GM12864 (cell line): ENCODE results near the gene PCBP1.
"Not testable (repeated sequence)": the region's sequence is repeated elsewhere in the genome, so short reads cannot be mapped to it uniquely, and the experiment has no call there.

Experiments used
- DNase-seq: peaks from one replicate; pipeline ENCODE4 v3.0.0-alpha.2; 2011; ENCODE audit warnings: low read depth
- H3K4me3 ChIP-seq: 2 replicates; pipeline ENCODE4 v1.5.1; 2011; ENCODE audit warnings: mild to moderate bottlenecking, low read depth, low read length, control low read depth
- TF ChIP-seq, protein P1 (sequence below): IDR thresholded peaks from 2 replicates; pipeline ENCODE4 v1.5.1; 2011; ENCODE audit warnings: low read depth, mild to moderate bottlenecking, moderate library complexity, low read length, control low read depth, inconsistent platforms; ENCODE audit errors: missing control alignments

Gene PCBP1

DNA sequence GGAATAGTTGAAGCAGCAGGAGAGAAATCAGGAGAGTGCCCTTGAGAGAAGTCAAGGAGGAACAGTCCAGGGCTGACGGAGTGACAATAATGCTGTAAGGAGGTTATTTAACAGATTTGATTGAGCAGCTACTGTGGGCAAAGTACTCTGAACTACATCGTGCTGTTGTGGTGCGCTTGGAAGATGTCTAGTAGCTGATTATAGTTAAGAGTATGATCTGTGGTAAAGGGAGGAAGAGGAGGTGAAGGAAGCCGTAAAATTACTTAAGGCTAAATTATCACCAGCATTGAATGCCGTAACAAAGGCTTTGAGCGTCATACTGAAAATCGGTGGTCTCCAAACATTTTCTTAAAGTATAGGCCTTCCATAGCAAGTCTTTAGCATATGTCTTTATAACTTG is 4.5 kb downstream of the PCBP1 start:
- TF ChIP-seq, protein P1, sequence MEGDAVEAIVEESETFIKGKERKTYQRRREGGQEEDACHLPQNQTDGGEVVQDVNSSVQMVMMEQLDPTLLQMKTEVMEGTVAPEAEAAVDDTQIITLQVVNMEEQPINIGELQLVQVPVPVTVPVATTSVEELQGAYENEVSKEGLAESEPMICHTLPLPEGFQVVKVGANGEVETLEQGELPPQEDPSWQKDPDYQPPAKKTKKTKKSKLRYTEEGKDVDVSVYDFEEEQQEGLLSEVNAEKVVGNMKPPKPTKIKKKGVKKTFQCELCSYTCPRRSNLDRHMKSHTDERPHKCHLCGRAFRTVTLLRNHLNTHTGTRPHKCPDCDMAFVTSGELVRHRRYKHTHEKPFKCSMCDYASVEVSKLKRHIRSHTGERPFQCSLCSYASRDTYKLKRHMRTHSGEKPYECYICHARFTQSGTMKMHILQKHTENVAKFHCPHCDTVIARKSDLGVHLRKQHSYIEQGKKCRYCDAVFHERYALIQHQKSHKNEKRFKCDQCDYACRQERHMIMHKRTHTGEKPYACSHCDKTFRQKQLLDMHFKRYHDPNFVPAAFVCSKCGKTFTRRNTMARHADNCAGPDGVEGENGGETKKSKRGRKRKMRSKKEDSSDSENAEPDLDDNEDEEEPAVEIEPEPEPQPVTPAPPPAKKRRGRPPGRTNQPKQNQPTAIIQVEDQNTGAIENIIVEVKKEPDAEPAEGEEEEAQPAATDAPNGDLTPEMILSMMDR = no peak
- no peak for DNase-seq
- H3K4me3 ChIP-seq = no peak overlapping the region

DNA sequence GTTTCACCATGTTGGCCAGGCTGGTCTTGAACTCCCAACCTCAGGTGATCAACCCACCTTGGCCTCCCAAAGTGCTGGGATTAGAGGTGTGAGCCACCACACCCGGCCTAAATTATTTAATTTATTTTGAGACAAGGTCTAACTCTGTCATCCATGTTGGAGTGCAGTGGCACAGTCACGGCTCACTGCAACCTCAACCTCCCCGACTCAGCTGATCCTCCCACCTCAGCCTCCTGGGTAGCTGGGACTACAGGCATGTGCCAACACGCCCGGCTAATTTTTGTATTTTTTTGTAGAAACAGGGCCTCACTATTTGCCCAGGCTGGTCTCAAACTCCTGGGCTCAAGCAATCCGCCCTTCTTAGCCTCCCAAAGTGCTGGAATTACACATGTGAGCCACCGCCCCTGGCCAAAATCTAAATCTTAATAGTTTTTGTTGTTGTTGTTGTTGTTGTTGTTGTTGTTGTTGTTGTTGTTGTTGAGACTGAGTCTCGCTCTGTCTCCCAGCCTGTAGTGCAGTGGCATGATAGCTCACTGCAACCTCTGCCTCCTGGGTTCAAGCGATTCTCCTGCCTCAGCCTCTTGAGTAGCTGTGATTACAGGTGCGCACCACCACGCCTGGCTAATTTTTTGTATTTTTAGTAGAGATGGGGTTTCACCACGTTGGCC is 5.4 kb downstream of the PCBP1 start:
- DNase-seq, H3K4me3 ChIP-seq: not testable (repeated sequence)

DNA sequence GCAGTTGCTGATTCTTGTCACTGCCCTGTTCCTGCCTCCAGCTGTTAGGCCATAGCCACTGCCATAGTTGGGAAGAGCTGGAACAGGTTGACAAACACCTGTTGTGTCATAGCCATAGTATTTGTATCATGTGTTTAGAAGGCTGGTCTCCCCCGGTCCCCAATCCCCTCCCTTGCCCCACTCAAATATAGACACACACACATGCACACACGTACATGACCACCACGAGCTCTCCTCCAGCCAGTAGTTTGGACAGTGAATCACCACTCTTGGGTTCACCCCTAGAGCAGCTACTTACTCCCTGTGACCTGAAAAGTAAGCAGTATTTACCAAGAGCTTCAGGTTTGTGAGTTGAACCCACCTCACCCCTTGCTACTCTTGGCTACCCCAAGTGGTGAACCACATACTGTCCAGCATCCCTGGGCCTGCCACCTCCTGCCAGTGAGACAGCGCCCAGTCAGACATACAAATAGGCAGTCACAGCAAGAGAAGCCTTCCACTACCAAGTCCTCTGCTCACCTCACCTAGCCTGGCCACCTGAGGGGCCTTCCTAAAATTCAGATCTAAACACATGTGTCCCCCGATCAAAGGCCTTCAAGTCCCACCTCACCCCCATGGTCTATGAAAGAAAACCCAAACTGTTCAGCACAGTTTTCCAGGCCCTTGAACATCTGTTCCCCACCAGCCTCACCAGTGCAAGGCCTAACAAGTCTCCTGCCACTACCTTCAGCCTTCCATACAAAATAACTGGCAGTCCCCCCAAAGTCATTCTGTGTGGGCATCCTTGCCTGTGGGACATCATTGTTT is 7.1 kb downstream of the PCBP1 start:
- no peak for DNase-seq
- TF ChIP-seq, protein P1 = peak; percentile 24
- H3K4me3 ChIP-seq = peak overlapping the region; percentile 24

DNA sequence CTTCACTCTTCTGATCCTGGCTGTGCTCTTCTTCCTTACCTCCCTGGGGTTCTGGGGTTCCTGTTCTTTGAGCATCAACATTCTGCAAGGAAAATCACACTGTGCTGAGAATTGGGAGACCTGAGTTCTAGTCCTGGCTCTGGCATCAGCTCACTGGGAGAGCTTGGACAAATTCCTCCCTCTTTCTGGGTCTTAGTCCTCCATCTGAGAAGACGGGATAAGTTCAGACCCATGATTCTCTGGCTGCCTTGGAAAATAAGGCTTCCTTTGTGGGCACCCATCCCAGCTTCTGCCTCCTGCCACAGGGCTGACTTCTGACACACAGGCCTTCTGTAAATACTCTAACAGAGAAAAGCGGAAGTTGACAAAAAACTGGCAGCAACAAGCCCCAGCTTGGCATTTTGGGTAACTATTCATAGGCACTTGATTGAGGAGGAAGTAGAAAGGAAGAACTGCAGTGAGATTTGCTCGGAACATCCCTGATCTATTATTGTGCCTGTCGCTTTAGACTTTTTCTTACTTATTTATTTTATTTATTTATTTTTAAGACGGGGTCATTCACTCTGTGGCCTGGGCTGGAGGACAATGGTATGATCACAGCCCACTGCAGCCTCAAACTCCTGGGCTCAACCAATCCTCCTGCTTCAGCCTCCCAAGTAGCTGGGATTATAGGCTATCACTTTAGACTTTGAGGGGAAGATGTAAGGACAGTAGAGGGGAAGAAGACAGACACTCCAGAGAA is 7.9 kb downstream of the PCBP1 start:
- TF ChIP-seq, protein P1 = no peak
- DNase-seq = peak; percentile 83
- H3K4me3 ChIP-seq = peak overlapping the region; percentile 24

DNA sequence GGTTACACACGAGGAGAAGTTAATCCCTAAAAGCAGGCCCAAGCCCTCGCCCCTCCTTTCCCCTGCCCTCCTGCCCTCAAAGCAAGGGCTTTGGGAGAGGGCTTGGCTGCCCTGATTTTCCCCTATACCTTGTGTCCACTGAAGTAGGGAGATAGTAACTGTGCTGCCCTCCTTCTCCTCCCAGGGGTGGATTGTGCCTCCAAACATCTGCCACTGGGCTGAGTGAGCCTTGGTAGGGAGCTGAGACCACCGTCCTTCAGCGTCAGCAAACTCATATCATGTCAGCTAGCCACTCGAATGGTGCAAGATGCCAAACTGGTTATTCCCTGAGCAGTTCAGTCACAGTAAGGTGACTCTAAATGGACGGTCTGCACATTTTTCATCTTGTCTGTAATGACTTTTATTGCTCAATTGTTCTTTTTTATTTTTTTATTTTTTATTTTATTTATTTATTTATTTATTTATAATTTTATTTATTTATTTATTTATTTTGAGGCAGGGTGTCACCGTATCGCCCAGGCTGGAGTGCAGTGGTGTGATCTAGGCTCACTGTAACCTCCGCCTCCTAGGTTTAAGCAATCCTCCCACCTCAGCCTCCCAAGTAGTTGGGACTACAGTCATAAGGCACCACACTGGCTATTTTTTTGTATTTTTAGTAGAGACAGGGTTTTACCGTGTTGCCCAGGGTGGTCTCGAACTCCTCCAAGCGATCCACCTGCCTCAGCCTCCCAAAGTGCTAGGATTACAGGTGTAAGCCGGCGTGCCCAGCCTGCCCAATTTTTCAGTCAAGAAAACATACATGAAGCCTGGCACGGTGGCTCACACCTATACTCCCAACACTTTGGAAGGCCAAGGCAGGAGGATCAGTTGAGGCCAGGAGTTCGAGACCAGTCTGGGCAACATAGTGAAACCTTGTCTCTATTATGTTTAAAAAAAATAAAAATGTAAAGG is 8.7 kb downstream of the PCBP1 start:
- H3K4me3 ChIP-seq = peak overlapping the region; percentile 14; the same call in 1 of the 2 replicates
- TF ChIP-seq, protein P1 = no peak
- DNase-seq = no peak

DNA sequence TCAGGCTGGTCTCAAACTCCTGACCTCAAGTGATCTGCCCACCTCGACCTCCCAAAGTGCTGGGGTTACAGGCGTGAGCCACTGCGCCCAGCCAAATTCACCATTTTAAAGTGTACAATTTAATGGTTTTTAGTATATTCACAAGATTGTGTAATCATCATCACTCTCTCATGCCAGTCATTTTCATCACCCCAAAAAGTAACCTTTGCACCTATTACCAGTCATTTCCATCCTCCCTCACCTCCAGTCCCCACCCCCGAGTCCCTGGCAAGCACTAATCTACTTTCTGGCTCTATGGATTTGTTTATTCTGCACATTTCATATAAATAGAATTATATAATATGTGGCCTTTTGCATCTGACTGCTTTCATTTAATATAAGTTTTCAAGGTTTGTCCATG is 10.8 kb downstream of the PCBP1 start:
- H3K4me3 ChIP-seq = no peak overlapping the region
- DNase-seq = no peak
- TF ChIP-seq, protein P1 = no peak
